Measurements from ENCODE around the gene FBXO28.
A peak's percentile ranks its signal among the peaks of the same experiment; 100 is the strongest.

FBXO28 gene

DNA sequence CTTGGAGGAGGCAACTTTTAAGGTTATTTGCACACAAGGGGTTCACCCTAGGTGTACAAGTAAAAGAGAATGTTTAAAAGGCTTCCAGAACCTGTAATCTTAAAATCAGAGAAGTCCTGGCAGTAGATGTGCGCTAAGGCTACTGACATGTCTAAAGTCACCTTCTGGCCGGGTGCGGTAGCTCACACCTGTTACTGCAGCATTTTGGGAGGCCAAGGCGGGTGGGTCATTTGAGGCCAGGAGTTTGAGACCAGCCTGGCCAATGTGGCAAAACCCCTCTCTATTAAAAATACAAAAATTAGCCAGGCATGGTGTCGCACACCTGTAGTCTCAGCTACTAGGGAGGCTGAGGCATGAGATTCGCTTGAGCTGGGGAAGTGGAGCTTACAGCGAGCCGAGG lies 48.9 kb downstream of the FBXO28 start:
- H3K4me3 ChIP-seq (ENCODE audit: low read depth, low read length), result no peak overlapping the region
- DNase-seq (ENCODE audit: low read depth), result no peak
- TF ChIP-seq, protein P1, sequence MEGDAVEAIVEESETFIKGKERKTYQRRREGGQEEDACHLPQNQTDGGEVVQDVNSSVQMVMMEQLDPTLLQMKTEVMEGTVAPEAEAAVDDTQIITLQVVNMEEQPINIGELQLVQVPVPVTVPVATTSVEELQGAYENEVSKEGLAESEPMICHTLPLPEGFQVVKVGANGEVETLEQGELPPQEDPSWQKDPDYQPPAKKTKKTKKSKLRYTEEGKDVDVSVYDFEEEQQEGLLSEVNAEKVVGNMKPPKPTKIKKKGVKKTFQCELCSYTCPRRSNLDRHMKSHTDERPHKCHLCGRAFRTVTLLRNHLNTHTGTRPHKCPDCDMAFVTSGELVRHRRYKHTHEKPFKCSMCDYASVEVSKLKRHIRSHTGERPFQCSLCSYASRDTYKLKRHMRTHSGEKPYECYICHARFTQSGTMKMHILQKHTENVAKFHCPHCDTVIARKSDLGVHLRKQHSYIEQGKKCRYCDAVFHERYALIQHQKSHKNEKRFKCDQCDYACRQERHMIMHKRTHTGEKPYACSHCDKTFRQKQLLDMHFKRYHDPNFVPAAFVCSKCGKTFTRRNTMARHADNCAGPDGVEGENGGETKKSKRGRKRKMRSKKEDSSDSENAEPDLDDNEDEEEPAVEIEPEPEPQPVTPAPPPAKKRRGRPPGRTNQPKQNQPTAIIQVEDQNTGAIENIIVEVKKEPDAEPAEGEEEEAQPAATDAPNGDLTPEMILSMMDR (conservative IDR thresholded peaks at IDR 0.05; ENCODE audit: low read depth, low read length), result no peak

DNA sequence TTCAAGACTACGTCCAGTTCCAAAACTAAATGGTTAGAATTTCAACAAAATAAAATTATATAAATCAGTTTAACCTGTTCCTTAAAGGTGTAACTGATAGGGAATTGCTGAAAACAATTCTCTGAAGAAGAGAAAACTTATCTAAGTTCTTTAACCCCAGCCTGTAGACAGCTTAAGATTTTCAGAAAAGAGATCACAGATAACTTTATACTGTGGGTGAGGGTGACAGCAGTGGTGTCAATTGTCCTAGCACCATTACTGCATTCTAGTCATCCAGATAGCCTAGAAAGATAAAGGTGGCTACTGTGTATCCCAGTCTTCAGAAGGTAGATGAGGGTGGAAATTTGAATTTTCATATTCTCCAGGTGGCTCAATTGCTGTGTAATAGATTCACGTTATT lies 49.4 kb downstream of the FBXO28 start:
- DNase-seq (ENCODE audit: low read depth), result no peak
- TF ChIP-seq, protein P1 (conservative IDR thresholded peaks at IDR 0.05; ENCODE audit: low read depth, low read length), result no peak
- H3K4me3 ChIP-seq (ENCODE audit: low read depth, low read length), result no peak overlapping the region

GRCh38 chr1:224168859-224169380 lies 55.0 kb downstream of the FBXO28 start:
- DNase-seq (ENCODE audit: low read depth), result peak; percentile 88
- TF ChIP-seq, protein P1 (conservative IDR thresholded peaks at IDR 0.05; ENCODE audit: low read depth, low read length), result no peak
- H3K4me3 ChIP-seq (ENCODE audit: low read depth, low read length), result no peak overlapping the region

DNA sequence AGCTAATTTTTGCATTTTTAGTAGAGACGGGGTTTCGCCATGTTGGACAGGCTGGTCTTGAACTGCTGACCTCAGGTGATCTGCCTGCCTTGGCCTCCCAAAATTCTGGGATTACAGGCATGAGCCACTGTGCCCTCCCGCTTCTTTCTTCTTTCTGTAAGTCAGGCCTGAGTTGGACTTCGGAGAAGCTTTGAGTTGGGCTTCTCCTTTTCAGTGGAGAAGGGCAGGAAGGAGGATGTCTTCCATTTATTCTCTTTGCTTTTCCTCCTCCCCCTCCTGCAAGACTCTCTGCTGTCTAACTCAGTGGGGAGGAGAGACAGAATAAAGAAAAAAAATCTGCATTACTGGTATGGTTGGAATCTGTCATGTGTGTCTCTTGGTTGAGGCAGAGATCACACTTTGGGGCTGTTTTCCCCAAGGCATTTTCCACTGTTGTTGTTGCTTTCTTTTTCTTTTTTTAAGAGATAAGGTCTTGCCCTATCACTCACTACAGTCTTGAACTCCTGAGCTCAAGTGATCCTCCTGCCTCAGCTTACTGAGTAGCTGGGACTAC lies 55.9 kb downstream of the FBXO28 start:
- TF ChIP-seq, protein P1 (conservative IDR thresholded peaks at IDR 0.05; ENCODE audit: low read depth, low read length), result no peak
- peak; percentile 32 for DNase-seq (ENCODE audit: low read depth)
- H3K4me3 ChIP-seq (ENCODE audit: low read depth, low read length), result no peak overlapping the region

GRCh38 chr1:224170343-224170742 lies 56.4 kb downstream of the FBXO28 start:
- no peak for DNase-seq (ENCODE audit: low read depth)
- no peak overlapping the region for H3K4me3 ChIP-seq (ENCODE audit: low read depth, low read length)
- TF ChIP-seq, protein P1 (conservative IDR thresholded peaks at IDR 0.05; ENCODE audit: low read depth, low read length), result no peak

GRCh38 chr1:224170748-224171478 lies 57.0 kb downstream of the FBXO28 start:
- TF ChIP-seq, protein P1 (conservative IDR thresholded peaks at IDR 0.05; ENCODE audit: low read depth, low read length), result peak; percentile 68
- DNase-seq (ENCODE audit: low read depth), result peak; percentile 56
- H3K4me3 ChIP-seq (ENCODE audit: low read depth, low read length), result no peak overlapping the region

Measured in choroid plexus epithelial cell (primary cell).